ENCODE data around the gene PSIP1.
"Not testable (repeated sequence)": the region's sequence is repeated elsewhere in the genome, so short reads cannot be mapped to it uniquely, and the experiment has no call there.

PSIP1 gene

DNA sequence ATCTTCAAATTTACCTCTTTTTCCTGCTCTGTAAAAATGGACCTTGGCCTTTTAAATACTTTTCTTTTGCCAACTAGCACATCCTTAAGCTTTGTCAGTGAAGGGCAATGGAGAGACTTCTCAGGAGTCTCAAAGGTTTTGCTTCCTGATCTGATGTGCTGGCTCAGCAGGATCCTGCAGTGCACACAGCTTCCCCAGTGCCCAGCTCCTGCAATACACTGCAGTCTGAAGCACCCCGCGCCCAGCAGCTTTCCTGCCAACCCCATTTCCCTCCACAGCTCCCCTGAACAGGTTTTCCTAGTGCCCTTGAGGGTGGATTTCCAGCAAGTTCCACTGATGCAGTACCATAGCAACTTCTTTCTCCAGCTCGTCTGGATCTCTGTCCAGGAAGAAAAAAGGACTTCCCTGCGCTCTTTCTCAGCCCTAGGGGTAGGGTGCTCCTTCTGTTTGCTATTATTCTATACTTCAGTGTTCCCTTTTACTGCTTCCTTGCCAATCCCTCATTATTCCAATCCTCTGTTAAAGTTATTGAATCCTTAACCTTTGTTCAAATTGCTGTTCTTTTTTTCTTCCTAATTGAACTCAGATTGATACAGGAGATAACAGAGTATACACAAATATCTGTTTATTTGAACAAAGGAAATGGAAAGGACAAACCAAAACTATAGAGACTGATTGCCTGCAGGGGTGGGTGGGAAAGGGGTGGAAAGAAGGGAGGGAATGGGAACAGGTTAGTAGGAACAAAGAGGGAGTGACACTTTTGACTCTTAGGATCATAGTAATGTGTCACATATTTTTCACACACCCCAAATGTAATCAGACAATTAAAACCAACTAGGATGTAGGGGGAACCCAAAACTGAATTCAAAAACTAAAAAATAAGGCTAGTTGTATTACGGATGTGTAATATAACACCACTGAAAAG is 79.6 kb downstream of the PSIP1 start:
- no peak for DNase-seq

DNA sequence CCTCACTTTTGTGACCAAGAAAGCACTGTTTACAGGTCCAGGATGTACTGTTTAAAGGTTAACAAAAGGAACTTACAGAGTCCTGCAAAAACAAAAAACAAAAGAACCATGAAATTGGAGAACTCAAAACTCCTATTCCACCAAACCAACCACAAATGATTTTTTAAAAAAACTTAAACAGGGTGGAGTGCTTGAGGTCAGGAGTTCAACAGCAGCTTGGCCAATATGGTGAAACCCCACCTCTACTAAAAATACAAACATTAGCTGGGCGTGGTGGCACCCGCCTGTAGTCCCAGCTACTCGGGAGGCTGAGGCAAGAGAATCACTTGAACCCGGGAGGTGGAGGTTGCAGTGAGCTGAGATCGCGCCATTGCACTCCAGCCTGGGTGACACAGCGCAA is 83.1 kb downstream of the PSIP1 start:
- DNase-seq = not testable (repeated sequence)

DNA sequence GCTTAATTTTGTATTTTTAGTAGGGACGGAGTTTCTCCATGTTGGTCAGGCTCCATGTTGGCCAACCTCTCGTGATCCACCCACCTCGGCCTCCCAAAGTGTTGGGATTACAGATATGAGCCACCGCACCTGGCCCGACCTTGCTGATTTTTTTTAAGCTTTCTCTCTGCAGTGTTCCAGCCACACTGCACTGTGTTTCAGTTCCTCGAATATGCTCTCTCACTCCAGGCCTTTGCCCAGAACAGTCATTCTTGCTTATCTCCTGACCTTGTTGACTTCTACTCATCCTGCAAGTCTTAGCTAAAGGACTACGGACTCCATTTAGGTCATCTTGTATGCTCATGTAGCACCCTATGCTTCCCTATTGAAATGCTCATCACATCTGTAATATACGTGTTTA is 84.8 kb downstream of the PSIP1 start:
- DNase-seq = no peak

DNA sequence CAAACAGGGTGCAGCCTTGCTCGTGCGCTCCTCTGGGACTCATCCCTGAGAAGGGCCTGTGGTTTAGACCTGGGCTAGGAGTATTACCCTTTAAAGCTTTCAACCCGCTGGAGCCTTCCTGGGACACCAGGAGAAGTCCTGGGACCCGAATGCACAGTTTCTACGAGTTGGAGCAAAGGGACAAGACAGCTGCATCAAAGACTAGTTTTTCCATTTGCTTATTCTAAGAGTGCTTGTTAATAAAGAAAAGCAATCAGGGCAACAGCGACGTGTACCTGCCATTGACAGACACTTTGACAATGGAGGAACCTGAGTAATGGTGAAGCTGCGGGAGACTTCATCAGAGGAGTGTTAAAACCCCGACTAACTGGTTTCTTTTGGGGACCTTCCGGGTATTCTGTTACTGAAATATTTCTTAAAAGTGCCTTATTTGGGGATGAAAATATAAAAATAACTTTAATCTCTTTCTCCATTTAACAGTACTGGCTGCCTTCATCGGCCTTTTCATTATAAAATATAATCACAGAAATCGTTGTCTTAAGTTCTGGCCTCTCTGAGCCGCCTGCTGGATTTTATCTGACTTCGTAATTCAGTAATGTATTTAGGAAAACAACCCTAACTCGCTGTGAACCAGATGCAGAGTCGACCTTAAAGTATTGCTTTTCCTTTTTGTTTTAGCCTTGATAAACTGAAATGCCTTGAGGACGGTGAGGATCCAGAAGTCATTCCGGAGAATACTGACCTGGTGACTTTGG is 87.4 kb downstream of the PSIP1 start:
- peak; percentile 33 for DNase-seq

DNA sequence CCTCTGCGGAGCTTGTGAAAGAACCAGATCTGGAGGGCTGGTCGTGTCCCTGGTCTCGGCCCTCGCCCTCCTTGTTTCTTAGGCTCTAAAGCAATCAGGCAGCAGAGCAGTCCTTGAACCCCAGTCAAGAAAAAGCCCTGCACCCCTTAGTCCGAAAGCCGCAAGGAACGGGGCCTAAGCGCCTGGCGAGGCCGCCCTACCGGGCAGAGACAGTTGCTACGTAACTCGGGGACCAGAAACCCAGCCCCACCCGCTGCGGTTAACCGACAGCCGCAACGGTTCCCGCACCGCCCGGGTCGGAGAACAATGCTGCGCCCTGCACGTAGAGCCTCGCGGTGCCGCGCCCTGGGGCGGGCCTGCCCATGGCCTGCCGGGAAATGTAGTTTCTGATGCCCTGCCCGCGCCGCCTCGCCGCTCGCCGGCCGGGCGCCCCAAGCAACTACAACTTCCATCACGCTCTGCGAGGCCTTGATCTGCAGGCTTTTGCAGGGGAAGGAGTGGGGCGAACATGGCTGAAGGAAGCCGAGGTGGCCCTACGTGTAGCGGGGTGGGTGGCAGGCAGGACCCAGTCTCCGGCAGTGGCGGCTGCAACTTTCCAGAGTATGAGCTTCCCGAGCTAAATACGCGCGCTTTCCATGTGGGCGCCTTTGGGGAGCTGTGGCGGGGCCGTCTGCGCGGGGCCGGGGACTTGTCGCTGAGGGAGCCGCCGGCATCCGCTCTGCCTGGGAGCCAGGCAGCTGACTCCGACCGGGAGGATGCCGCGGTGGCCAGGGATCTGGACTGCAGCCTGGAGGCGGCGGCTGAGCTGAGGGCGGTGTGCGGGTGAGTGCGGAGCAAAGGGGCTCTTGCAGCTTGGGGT is 88.2 kb downstream of the PSIP1 start, which contains the start of gene SNAPC3:
SNAPC3 (plus strand) TSS at position 505 of the 859 bp plus-strand sequence; CDS start at position 509, 4 bp downstream.
- peak; percentile 94 for DNase-seq

DNA sequence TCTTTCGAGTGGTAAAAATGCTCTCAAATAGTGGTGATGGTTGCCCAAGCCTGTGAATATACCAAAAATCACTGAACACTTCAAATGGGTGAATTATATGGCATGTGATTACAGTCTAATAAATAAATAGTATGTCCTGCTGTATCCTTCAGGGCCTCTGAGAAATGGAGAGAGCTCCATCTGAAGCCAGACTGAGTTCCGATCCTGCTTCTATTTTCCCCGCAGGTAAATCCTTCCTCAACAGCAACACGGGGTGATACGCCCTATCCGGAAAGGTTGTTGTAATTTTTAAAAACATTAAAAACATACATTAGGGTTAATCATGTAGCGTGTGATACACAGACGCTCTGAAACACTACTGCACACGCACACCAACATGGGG is 88.8 kb downstream of the PSIP1 start:
- DNase-seq = no peak

DNA sequence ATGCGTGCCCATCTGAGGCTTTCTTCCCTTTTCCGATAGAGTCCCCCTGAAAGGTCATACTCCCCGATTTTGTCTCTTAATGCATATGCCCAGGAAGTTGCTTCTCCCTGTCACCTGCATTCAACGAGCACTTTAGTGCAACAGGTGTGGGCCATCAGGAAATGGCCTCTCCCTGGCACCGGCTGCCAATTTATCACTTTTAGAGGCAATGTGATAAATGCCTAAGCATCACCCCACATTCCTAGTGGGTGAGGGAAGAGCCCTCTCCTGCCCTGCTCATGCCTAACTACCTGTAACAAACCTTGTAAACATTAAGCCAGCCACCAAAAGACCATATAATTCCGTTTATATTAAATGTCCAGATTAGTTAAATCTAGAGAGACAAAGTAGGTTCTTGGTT is 89.2 kb downstream of the PSIP1 start:
- no peak for DNase-seq

DNA sequence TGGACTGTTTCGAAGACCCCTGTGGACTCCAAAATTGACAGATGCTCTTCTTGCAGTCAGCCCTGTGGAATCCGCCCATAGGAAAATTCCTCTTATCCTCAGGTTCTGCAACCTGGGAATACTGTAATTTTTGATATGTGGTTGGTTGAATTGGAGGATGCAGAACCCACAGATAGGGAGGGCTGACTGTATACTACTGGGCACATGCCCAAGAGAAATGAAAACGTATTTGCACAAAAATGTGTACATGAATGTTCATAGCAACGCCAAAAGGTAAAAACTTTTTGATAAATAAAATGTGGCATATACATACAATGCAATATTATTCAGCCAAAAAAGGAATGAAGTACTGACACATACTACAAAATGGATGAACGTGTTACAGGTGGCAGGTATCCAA is 90.0 kb downstream of the PSIP1 start:
- DNase-seq = no peak

DNA sequence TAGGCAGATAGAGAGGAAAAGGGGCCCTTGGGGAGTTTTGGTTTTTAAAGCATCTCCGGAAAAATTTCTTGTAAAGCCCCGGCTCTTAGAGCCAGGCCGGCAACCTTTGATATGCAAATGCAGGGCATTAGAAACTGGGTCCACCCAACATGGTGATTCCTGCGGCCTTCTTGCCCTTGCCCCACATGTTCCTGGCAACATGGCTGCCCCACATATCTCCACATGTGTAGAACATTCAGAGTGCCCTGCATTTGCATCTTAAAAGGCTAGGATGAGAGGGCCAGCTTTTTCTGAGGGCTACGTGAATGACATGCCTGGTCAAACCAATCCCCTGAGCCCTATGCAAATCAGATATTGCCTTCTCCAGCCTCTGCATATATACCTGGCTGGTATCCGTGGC is 93.1 kb downstream of the PSIP1 start:
- no peak for DNase-seq

DNA sequence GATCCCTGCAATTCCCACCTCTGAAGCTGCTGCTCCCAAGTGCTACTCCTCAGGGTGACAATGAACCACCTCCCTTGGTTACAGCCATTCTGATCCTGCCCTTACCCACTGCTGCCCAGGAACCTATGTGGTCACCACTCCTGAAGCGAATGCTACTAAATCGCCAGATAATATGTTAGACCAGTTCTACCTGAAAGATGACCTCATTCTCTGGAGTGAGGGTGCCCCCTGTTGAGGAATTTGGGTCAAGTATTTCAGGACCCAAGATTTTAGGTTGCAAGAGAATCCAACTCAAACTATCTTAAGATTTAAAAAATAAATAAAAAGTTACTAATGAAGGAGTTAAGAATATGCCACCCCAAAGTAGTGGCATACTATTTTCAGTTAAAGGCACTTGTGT is 93.9 kb downstream of the PSIP1 start:
- peak; percentile 24 for DNase-seq

Measured in NCI-H748 treated with DMSO at 0.1 percent for 48 hours (cell line).